GM15510 (cell line): Measurements from ENCODE around the gene PSMD10.

Experiments
- POLR2A ChIP-seq: IDR thresholded peaks from 3 replicates; pipeline ENCODE4 v1.6.1; 2011; ENCODE audit warnings: borderline replicate concordance; ENCODE audit not compliant: insufficient read length; ENCODE audit errors: extremely low read depth

PSMD10 gene

DNA sequence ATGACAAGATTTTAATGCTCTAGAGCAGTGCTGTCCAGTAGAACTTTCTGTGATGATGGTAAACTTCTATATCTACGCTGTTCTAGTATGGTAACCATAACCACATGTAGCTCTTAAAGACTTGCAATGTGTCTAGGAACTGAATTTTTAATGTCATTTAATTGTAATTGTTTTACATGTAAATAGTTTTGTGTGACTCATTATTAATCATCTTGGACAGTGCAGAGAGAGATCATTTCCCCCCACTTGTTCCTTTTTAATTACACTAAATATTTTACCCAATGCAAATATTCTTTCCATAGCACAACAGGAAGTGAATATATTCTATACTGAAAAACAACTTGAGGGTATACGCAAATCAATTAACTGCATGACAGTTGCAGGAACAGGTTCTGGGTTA, 6.0 kb upstream of the PSMD10 start:
- TF ChIP-seq POLR2A, result no peak

DNA sequence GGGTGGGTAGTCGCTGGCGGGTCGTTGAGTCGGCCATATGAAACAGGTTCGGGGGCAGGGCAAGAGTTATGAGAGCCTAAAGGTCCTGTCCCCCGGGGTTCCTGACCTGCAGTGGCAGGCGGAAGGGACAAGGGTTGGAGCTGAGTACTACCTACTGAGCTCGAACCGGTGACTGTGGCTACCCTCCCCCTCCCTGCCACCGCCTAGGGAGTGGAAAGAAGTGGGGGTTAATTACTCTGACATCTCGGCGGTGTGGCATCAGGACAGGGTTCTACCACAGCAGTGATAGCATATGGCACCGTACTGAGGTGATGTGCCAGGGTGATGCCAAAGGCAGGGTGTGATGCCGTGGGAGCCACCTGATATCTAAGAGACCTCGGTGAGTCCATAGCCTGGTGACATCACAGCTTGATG, 543 bp upstream of the PSMD10 start:
- no peak for TF ChIP-seq POLR2A

DNA sequence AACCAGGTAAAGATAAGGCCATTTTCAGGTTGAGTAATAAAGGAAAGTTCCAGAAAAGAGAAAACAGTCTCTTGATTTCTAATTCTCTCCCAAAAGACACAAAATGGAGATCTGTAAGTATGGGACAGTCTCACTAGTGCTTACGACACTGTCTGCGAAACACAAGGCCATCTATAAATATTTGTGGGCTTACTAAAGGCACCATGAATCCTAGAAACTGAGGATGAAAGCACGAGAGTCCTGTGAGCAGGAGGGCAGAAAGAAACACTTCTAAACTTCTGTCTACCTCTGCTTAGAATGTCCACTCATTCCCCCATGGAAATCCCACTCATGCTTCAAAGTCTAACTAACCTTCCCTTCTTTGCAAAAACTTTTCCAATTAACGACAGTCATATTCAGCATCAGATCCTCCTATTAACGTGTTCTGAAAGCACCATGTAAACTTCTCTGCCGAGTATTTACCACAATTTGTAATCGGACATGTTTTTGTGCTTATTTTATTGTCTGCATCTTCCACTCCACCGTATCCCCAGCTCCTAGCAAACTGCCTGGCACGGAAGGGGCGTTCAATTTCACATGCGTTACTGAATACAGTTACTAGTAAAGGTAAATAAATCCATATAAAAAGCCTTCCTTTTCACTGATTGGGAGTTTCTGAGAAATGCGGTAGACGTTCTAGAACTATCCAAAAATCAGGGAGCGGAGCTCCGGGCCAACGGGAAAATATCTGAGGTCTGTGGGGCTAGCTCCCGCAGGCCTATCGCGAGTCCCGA, 665 bp downstream of the PSMD10 start:
- no peak for TF ChIP-seq POLR2A

GRCh38 chrX:108088511-108088910, 2.8 kb downstream of the PSMD10 start:
- TF ChIP-seq POLR2A, result no peak

DNA sequence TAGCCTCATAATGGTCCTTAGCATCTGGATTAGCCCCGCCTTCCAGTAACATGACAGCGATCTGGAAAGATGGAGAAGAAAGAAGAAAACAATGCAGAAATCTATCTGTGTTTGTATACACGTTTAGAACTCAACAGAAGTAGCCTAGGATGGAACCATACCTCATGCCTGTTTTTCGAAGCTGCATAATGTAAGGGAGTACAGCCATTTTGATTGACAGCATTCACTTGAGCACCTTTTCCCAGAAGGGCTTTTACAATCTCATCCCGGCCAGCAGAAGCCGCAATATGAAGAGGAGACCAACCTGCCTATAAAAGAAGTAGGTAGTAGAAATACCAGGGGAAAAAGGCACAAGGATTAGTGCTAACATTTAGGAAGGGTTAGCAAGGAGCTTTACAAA, 3.5 kb downstream of the PSMD10 start:
- TF ChIP-seq POLR2A, result no peak

DNA sequence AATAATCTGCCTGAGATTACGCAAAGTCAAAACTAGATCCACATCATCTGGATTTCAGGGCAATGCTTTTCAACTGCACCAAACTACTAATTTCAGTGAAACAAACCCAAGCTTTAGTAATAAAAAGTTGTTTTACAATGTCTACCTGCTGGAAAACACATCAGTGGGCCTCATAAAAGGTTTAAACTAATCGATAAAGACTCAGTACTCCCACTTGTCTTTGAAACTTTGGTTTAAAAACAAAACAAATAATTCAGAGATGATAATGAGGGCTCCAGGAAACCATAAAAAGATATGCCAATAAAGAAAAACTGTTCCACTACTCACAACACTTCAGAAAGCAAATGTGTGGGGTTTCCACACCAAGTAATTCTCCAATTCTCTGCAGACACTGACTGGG, 10.2 kb downstream of the PSMD10 start:
- TF ChIP-seq POLR2A, result no peak

- TF ChIP-seq POLR2A, result no peak
These were observed 18.6 kb downstream of the PSMD10 start for GRCh38 chrX:108072746-108073145.

GRCh38 chrX:108071578-108071977, 19.8 kb downstream of the PSMD10 start:
- no peak for TF ChIP-seq POLR2A

DNA sequence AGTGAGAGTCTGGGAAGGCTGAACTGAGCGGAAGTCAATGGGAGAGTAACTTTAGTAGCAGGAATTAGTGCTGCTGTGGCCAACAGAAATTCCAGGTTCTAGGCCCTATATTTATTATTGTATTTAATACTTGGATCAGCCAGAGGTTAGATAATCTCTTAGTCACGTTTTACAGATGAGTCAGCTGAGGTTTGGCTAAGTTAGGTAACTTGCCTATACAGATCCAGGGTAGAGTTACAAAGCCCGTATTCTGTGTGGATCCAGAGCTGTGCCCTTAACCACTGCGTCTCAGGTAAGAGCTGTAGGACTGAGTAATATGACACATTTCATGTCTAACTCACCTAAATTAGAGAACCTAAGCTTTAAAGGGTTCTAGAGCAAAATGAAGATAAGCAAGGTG, 20.5 kb downstream of the PSMD10 start:
- TF ChIP-seq POLR2A, result no peak

GRCh38 chrX:108068121-108068520, 23.2 kb downstream of the PSMD10 start:
- TF ChIP-seq POLR2A, result no peak

GRCh38 chrX:108064613-108065012, 26.7 kb downstream of the PSMD10 start:
- no peak for TF ChIP-seq POLR2A

GRCh38 chrX:108064001-108064400, 27.3 kb downstream of the PSMD10 start:
- no peak for TF ChIP-seq POLR2A

GRCh38 chrX:108059801-108060200, 31.5 kb downstream of the PSMD10 start:
- no peak for TF ChIP-seq POLR2A

GRCh38 chrX:108055546-108055945, 35.8 kb downstream of the PSMD10 start:
- no peak for TF ChIP-seq POLR2A

DNA sequence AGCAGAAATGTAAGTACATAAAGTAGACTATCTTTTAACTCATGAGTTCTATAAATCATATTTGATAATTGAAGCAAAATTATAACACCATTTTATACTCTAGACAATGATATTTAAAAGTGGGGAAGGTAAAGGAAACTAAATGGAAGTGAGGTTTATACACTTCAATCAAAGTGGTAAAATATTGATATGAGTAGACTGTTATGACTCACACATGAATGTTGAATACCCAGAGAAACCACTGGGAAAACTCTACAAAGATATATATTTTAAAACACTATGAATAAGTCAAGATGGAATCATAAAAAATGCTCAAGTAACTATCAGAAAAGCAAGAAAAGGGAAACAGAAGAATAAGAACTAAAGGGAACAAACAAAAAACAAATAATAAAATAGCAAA, 38.1 kb downstream of the PSMD10 start:
- TF ChIP-seq POLR2A, result no peak

DNA sequence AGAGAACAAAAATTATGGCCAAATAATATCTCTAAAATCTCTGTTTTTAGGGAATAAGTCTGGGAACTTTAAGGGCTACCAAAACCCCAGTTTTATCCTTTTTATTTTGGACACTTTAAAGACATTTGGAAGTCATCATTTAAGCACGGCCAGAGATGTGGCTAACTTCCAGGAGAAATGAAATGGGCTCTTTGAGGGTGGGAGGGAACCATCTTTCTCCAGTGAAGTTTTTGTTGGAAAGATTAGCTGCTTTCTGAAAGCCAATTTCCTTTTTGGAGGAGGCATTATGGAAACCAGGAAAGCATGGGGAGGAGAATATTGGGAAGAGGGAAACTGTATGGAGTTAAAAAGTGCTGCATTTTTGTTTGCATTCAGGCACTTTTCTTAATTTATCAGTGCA, 41.7 kb downstream of the PSMD10 start:
- TF ChIP-seq POLR2A, result no peak

GRCh38 chrX:108044554-108045256, 46.6 kb downstream of the PSMD10 start, which contains the start of gene VSIG1:
Gene VSIG1, plus strand, starts transcription at chrX:108045065. Its CDS starts 66 bp downstream, at chrX:108045131.
- no peak for TF ChIP-seq POLR2A

DNA sequence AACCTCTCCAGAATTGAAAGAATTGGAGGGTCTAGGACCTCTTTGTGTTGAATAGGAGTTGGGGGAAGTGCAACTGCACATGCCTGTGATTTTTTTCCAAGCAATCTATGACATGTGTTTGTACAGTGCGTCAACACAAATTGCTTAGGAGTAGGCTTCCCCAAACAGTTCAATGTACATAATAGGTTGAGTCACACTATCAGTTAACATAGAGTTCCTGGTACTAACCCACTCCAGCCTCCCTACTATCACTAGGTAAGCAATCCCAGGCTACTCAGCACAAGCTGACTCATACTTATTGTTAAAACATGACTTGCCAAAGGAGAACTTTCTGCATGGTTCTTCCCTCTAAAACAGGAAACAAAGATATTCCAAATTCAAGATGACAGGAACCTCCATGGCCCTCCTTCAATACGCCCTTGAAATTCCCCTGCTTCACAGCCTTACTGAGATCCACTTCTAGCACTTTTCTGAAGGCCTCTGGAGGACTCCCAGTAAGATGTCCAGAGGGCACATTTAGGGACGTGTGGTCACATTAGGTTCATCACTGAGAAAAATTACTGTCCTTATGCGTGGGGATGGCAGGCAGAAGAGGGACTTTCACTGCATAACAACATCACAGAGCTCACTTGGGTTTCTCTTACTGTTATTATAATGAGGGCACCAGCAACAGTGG, 54.9 kb downstream of the PSMD10 start:
- no peak for TF ChIP-seq POLR2A
